NCI-H82 treated with DMSO at 0.1 percent for 48 hours (cell line): Measurements from ENCODE around the gene LRRC56.
A peak's percentile ranks its signal among the peaks of the same experiment; 100 is the strongest.

Source experiments
- DNase-seq: peaks from one replicate; lab custom pipeline; 2025; ENCODE audit not compliant: unreplicated experiment; lab: John Stamatoyannopoulos, UW

Gene LRRC56, protein sequence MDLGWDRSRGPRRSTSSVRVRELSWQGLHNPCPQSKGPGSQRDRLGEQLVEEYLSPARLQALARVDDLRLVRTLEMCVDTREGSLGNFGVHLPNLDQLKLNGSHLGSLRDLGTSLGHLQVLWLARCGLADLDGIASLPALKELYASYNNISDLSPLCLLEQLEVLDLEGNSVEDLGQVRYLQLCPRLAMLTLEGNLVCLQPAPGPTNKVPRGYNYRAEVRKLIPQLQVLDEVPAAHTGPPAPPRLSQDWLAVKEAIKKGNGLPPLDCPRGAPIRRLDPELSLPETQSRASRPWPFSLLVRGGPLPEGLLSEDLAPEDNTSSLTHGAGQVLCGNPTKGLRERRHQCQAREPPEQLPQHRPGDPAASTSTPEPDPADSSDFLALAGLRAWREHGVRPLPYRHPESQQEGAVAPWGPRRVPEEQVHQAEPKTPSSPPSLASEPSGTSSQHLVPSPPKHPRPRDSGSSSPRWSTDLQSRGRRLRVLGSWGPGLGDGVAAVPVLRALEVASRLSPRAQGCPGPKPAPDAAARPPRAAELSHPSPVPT

GRCh38 chr11:536841-537621 is at the start of gene LRRC56:
Gene LRRC56 (plus strand): TSS chr11:537527. CDS start chr11:540685, 3,158 bp downstream.
- DNase-seq: peak; percentile 60

GRCh38 chr11:487571-488021 is 49.7 kb upstream of the LRRC56 start:
- DNase-seq: no peak

DNA sequence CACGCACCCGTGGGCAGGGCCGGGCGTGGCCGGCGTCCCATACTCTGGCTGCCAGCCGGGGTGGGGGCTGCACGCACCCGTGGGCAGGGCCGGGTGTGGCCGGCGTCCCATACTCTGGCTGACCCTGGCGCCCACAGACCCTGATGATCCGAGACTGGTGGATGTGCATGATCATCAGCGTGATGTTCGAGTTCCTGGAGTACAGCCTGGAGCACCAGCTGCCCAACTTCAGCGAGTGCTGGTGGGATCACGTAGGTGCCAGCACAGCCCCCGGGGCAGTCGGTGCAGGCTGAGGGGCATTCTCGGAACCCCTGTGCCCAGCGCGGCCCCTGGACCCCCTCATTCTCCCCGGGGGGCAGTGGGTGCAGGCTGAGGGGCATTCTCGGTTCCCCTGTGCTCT is 49.3 kb upstream of the LRRC56 start:
- no peak for DNase-seq

DNA sequence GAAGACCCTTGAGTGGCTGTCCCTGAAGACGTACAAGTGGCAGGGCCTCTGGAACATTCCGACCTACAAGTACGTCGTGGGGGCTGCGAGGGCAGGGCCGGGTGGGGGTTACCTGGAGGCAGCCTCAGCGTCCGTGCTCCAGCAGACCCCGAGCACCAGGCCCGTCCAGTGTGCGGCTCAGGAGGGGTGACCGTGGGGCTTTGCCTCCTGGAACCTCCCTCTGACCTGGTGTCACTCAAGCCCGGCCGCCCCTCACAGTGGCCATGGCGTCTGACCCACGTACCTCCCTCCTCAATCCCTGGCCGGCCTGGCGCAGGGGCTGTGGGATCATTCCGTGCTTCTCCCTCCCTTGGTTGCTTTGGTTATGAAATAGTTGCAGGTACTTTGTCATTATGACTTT is 48.7 kb upstream of the LRRC56 start:
- DNase-seq: no peak

DNA sequence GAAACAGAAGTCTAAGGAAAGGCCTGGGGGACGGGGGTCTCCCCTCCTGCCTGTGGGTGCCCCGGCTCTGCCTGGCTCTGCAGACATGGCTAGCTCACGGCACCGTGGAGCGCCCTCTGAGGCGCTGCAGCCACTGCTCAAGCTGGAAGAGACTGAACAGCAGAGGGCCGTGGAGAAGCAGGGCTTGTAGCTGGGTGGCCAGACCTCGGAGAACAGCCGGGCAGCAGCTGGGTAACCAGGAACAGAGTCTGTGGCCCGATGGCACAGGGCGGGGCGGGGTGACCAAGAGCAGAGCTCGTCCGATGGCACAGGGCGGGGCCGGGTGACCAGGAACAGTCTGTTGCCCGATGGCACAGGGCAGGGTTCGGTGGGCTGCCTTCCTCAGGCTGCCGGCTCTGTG is 48.3 kb upstream of the LRRC56 start:
- no peak for DNase-seq

GRCh38 chr11:489610-490185 is 47.6 kb upstream of the LRRC56 start:
- no peak for DNase-seq

- DNase-seq: no peak
These were observed 47.0 kb upstream of the LRRC56 start for GRCh38 chr11:490186-490929.

- no peak for DNase-seq
These were observed 46.4 kb upstream of the LRRC56 start for GRCh38 chr11:490930-491260.

GRCh38 chr11:491358-491757 is 46.0 kb upstream of the LRRC56 start:
- DNase-seq: no peak

DNA sequence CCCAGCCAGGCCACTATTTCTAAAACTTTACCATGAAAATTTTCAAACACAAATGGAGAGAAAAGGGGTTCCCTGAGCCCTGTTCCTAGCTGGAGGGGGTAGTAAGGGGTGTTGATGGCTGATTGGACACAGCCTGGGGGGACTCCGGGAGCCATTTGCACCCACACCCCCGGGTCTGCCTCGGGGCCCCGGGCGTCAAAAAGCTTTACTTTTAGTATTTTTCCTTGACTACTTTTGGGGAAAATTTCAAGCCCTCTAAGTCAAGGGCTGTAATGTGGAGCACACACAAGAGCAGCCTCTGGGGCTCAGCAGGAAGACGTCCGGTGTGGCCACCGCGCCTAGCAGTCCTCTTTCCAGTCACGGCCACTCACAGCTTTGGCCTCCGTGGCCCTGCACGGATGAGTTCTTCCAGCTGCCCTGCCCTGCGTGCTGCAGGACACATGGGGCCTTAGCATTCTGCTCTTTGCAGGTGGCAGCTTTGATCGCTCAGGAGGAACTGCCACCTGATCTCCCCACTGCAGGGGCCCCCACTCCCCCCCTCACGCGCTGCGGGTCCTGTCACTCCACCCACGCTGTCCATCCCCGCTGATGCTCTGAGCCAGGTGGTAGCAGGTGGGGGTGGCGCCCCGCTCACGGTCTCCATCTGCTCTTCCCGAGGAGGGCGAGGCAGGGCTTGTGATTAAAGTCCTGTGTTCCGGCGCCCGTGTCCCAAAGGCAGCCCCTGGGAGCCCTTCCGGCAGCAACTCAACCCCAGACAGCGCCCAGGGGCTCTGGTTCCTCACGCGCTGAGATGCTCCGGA is 44.7 kb upstream of the LRRC56 start:
- no peak for DNase-seq

- DNase-seq: no peak
These were observed 42.4 kb upstream of the LRRC56 start for GRCh38 chr11:494761-495536.

- no peak for DNase-seq
These were observed 41.8 kb upstream of the LRRC56 start for GRCh38 chr11:495537-495931.

GRCh38 chr11:496834-497564 is 40.3 kb upstream of the LRRC56 start:
- no peak for DNase-seq

GRCh38 chr11:497565-498296 is 39.6 kb upstream of the LRRC56 start:
- DNase-seq: no peak

DNA sequence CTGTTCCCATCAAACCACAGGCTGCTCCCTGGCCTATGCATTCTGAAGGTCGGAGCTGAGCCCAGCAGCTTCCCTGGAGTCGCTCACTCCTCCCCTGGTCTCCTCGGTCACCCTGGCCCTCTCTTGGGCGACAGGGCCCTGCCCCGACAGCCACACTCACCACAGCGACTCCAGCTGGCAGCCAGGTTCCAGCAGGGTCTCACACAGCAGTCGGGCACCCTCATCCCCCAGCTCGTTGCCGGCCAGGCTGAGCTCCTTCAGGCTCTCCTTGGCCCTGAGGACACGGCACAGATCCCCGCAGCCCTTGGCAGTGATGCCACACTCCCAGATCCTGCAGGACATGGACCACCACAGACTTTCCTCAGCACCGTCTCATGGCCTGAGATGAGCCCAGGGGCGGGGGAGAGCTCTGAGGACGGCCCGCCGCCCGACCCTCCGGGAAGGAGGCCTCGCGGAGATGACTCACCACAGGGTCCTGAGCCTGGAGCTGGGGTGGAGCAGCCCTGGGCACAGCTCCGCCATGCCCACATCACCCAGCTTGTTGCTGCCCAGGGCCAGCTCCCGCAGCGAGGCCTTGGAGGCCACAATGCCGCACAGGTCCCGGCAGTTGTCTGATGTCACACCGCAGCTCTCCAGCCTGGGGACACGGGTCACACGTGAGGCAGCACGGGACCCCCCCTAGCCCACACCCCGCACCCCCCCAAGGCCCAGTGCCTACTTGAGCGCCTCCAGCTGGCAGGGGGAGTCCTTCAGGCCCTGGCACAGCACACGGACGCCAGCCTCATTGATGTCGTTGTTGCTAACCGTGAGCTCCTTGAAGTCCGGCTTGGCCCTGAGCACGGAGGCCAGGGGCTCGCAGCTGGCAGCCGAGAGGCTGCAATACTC is 38.8 kb upstream of the LRRC56 start:
- no peak for DNase-seq

- no peak for DNase-seq
These were observed 37.9 kb upstream of the LRRC56 start for GRCh38 chr11:499201-500076.
